GM18861 (cell line): ENCODE data around the gene REPS1.
"Not testable (repeated sequence)": the region's sequence is repeated elsewhere in the genome, so short reads cannot be mapped to it uniquely, and the experiment has no call there.

Source experiments
- ATAC-seq: cut with Tn5 transposase; IDR thresholded peaks from one replicate; pipeline ENCODE4 v1.9.1; 2021; ENCODE audit not compliant: unreplicated experiment

REPS1 gene, protein sequence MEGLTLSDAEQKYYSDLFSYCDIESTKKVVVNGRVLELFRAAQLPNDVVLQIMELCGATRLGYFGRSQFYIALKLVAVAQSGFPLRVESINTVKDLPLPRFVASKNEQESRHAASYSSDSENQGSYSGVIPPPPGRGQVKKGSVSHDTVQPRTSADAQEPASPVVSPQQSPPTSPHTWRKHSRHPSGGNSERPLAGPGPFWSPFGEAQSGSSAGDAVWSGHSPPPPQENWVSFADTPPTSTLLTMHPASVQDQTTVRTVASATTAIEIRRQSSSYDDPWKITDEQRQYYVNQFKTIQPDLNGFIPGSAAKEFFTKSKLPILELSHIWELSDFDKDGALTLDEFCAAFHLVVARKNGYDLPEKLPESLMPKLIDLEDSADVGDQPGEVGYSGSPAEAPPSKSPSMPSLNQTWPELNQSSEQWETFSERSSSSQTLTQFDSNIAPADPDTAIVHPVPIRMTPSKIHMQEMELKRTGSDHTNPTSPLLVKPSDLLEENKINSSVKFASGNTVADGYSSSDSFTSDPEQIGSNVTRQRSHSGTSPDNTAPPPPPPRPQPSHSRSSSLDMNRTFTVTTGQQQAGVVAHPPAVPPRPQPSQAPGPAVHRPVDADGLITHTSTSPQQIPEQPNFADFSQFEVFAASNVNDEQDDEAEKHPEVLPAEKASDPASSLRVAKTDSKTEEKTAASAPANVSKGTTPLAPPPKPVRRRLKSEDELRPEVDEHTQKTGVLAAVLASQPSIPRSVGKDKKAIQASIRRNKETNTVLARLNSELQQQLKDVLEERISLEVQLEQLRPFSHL

DNA sequence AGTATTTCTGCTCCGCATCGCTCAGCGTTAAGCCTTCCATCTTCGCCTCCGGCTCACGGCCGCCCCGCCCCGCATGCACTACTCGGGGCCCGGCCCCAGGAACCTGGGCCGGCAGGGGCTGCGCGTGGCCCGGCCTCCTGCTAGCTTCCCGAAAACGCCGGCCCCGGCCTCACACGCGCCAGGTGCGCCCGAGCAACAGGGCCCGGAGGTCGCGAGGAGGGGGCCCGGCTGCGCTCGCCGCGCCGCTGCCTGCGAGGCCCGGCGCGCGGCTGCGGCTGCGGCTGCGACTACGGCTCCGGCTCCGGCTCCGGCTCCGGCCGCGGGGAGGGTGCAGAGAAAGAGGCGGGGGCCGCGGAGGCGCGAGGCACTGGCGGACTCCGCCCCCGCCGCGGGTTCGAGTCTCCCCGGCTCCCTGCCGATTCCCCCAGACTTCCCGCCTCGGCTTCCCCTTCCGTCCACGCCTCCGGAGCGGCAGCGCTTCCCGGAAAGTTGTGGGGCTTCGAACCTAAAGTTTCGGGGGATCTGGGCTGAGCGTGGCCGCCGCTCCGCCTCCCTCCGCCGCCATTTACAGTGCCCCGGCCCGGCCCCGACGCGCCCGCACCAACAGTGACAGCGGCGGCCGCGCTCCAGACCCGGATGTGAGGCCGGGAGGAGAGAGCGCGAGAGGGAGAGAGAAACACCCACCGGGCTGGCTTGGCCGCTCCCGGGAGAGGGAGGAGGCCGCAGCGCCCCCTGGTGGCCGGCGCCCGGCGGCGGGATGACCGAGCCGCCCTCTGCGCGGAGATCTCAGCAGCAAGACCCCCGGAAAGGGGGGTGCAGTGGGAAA is at the start of gene REPS1:
TSS of gene REPS1 (minus strand) at position 611 of the 826 bp plus-strand sequence. CDS start at position 40, 571 bp downstream.
- peak; percentile 85 for ATAC-seq

DNA sequence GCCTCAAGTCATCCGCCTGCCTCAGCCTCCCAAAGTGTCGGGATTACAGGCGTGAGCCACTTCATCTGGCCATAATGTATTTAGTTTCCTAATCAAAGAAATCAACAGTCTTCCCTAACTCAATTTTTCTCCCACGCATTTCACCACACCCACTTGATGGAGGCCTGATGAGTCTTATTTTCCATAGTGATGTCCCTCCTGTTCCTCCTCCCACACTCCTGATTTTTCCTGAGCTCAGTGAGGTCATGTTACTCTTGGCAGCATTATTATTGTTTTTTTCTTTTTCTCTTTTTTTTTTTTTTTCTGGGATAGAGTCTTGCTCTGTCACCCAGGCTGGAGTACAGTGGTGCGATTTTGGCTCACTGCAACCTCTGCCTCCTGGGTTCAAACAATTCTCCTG is 49.4 kb upstream of the REPS1 start:
- no peak for ATAC-seq

DNA sequence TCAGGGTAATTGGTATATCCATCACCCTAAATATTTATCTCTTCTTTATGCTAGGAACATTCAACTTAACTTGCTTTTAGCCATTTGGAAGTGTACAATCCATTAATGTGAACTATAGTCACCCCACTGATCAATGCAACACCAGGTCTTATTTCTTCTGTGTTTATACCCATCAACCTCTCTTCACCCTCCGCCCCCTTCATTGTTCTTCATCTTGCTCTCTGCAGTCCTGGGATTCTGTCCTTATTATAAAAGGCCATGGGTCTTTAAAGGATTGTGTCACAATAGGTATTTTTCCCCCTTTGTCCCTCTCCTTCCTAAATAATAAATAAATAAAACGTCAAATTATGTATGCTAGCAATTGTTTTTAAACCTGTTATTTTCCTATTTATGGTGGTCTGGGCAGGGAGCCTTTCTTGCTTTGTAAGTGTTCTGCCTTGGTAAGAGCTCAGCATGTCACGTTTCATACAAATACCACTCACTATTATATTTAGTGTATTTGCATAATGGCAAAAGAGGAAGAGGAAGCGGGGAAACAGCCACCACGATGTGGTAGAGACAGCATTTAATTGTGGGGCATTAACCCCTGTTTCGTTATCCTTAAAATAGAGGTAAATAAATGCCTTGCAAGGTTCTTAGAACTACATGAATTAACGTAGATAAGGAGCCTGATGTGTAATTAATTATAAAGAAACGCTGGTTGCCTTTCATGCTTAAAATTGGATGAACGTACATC is 42.3 kb upstream of the REPS1 start:
- peak; percentile 76 for ATAC-seq

DNA sequence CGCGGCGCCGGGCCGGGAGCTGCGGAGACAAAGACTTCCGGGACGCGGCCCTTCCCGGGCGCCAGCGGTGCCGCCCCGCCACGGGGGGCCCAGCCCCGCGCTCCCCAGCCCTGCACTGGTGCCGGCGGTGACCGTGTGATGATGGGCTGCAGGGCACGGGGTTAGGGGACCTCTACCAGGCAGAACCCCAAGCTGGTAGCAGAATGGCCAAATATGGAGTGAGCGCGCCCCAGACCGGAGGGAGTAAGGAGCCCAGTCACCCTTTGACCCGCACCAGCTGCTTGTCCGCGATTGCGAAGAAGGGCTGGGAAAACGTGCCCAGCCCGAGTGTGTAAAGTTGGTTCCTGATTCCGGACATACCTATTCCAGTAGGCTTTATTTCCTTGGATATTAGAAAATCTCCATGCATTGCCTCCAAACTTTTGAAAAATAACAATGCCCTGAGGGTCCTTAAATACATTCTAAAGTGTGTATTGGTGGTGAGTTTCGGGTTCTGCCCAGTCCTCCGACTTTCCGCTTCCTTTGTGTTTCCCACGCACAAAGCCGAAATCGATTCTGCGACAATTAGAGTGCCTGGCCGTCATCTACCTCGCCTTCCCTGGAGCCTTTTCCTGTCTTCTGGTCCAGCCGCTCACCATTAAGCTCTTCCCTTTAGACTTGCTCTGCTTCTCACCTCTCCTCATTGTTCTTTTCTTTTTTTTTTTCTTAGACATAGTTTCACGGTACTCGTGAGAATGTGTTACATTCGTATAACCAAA is 41.6 kb upstream of the REPS1 start:
- ATAC-seq, result peak; percentile 21

DNA sequence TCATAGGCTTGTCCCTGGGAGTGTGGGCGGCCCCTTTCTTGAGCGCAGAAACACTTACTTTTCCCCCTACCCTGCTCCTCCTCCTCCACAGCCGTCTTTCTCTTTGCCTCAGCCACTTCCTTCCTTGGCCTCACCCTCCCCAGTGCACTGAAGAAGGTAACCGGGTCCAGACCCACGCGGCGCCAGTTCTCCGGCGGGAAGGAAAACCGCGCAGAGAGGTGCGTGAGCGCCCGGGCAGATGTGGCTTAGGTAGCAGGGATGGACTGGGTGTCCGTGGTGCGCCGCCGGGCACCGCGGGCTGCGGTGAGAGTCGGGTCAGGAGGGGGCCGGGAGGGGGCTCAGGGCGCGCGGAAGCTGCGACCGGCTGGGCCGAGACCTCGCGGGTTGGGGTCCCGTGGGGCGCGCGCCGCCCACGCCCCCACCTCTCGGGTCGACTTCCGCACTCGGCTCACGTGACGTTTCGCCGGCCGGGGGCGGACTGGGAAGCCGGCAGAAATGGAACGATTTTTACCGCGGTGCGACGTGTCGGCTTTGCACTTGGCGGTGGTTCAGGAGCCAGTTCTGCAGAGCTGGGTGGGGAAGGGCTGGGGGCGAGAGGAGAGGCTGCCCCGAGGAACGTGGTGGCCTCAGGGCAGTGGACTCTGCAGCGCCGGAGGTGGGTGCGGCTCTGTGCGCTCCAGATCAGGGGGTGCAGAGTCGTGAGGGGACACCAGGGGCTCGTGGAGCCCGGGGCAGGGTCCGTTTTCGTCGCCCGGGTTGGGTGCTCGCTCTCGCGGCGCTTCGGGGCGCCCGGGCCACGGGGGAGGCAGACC is 40.8 kb upstream of the REPS1 start, which contains the start of gene ABRACL:
TSS of gene ABRACL (plus strand) at position 88 of the 812 bp plus-strand sequence. CDS start 5,416 bp downstream, outside the sequence.
- ATAC-seq, result peak; percentile 41

DNA sequence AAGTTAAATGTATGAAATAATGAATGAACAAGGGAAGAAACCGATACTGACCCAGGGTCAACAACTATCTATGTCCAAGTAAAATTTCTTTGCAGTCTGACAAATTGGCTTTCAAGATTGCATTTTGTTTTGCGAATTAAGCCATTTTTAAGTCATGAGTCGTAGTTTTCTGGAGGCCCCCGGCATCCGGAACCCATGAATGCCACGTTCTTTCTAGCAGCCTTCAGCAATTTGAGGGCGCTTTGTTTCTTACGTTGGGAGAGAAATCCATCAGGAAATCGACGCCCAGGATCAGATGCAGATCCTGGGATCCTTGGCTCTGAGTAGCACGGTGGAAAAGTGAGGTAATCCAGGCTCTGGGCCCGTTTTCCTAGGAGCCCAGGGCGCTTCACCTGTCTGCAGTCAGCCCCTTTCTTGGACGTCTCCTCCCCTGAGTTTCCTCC is 40.2 kb upstream of the REPS1 start:
- ATAC-seq, result no peak

DNA sequence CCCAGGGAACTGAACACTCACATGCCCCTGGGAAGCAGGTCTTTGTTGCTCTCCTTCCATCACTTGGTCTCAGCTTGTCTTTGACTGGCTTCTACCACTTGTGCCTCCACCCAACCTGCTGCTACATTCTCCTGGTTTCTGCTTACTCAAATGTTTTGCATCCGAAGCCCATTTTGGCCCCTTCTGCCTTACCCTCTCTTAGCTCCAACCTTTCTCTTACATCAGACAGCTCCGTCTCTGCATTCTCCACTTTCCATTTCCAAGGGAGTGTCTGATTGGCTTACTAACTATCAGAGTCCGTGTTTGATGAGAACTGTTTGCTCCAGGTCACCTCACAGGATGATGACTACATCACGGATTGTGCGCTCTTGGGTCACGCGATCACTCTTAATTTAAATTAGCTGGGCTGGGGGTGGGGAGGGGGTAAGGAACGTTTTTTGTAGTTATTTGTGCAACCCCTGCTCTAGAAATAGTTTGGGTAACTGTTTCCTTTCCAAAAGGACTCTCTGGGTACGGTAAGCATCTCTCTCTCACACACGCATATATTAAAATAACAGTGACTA is 39.6 kb upstream of the REPS1 start:
- ATAC-seq, result no peak

DNA sequence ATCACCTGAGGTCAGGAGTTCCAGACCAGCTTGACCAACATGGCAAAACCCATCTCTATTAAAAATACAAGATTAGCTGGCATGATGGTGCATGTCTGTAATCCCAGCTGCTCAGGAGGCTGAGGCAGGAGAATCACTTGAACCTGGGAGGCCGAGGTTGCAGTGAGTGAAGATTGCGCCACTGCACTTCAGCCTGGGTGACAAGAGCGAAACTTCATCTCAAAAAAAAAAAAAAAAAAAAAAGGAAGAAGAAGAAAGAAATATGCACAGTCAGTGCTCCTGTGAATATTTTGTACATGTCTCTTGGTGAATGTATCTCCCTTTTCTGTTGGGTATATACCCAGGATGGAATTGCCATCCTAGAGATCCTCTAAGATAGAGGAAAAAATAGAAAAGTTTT is 37.4 kb upstream of the REPS1 start:
- ATAC-seq, result not testable (repeated sequence)

DNA sequence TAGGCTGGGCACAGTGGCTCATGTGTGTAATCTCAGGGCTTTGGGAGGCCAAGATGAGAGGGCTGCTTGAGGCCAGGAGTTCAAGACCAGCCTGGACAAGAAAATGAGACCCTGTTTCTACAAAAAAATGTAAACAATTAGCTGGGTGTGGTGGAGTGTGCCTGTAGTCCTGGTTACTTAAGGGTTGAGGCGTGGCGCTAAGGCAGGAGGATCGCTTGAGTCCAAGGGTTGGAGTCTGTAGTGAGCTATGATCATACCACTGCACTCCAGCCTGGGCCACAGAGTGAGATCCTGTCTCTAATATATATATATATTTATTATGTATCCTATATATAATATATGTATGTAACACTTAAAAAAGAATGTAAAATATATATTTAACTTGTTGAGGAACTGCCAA is 32.6 kb upstream of the REPS1 start:
- ATAC-seq, result no peak

DNA sequence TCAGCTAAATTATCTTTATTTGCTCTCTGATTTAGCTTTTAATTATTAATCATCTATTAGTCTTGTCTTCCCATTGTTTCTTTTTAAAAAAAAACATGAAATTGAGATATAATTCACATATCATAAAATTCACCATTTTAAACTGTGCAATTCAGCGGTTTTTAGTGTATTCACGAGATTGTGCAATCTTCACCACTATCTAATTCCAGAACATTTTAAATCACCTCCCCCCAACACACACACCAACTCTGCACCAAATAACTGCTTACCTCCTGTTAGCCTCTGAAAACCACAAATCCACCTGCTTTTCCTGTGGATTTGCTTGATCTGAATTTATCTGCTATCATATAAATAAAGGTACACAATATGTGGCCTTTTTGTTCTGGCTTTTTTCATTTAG is 31.7 kb upstream of the REPS1 start:
- no peak for ATAC-seq

DNA sequence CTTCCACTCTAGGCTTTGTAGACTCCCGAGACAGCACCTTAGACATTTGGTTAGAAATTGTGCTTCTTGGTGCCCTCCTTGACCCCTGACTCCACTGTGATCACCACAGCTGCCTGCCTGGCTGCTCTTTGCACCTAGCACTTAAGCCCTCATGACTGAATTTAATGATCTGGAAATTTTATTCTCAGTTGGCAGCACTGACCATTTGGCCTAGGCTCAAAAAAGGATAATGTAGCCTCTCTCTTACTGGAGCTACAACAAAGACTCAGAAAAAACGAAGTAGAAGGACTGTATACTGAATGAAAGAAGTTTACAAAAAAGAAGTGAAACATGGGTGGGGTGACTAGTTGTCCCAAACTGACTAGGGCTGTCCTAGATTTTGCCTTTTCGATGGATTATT is 29.2 kb upstream of the REPS1 start:
- no peak for ATAC-seq

DNA sequence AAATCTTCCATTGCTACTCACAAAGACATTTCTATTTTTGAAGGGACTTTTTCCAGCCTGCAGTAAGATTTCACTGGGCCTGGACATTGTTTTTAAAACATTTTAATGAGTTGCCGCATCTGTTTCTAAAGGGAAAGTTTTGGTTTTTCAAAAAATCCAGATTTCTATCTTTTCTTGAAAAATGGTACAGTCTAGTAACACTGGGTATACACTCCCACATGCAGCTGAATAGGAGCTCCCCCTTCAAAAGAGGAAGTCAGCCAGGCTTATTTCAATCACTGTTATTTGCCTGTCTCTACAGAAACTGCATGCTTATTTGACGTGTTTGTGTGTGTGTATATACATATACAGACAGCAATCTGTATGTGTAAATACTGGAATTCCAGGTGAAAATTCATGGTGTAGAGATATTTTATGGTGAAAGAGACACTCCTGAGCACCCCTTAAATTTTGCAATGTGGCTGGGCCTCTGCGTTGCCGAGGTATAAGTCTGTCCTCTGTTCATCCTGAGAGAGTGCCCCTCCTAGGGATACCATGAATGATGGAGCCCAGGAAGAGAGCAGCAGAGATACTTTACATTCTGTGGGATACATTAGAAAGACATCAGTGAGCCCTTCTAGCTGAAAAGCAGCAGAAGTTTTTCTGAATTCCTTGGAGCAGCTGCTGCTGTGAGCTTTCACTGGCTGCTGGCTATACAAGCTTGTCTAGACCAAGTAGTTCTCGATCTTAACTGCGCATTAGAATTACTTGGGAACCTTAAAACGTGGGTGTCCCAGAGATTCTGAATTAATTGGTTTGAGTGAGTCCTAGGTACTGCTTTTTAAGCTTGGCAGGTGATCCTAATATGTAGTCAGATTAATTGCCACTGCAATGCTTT is 28.5 kb upstream of the REPS1 start:
- peak; percentile 80 for ATAC-seq

DNA sequence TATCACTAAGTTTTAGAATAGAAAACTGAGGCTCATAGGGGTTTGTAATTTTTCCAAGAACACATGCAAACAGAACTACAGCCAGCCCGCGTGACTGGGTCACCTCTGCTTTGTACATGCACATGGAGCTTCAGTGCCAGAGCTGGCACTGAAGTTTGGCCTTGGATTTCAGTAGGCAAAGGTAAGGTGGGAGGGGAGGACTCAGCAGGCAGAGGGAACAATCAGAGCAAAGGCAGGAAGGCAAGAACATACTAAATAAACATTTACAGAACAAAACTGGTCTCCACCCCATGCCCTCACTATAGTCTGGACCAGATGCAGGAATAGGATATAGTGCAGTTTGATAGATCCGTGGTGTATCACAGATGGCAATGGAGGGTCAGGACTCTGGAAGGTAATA is 26.9 kb upstream of the REPS1 start:
- ATAC-seq, result no peak

DNA sequence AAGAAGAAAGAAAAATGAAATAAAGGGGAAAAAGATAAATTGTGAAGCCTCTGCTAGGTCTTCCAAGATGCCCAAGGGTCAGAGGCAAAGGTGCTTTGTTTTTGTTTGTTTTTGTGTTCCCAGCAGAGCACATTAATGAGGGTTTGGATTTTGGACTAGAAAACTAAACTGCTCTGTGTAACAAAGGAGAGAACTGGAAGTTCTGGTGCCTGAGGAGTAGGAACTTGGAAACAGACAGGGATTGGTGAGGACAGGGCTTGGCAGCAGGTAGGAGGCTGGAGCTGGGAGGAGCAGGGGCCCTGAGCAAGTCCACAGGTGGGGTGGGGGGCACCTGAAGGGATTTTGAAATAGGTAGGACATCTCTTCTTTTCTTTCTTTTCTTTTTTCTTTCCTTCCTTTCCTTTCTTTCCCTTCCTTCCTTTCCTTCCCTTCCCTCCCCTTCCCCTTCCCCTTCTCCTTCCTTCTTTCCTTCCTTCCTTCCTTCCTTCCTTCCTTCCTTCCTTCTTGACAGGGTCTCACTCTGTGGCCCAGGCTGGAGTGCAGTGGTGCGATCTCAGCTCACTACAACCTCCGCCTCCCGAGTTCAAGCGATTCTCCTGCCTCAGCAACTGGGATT is 25.2 kb upstream of the REPS1 start:
- no peak for ATAC-seq

DNA sequence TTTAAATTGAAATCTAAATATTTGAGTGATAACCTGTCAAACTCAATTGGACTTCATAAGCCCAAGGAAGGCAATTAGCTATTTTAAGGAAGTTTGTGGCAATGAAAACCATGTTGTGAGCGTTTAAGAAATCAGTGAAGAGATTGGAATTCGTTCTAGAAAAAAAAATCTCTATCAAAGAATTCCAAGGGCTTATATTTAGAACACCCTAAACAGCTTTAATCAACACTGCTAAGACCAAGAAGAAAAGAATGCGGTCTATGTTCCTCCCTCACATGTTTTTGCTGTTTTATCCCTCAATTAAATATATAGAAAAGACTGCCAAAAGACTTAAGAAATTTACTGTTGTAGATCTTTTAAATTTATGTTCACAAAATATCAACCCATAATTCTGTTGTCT is 23.9 kb upstream of the REPS1 start:
- no peak for ATAC-seq

DNA sequence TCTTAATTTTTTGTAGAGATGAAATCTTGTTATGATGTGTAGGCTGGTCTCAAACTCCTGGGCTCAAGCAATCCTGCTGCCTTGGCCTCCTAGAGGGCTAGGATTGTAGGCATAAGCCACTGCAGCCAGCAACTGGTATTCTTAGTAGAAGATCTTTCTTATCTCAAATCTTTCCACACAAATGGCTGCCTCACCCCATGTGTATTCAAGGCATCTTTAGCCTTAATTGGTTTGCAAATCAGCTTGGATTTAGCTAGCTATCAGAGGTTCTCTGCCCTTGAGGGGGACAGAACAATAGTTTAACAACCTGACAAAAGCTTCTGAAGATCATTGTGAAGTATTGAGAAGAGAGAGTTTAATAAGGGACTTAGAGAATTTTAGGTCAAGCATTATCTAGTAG is 22.6 kb upstream of the REPS1 start:
- no peak for ATAC-seq

DNA sequence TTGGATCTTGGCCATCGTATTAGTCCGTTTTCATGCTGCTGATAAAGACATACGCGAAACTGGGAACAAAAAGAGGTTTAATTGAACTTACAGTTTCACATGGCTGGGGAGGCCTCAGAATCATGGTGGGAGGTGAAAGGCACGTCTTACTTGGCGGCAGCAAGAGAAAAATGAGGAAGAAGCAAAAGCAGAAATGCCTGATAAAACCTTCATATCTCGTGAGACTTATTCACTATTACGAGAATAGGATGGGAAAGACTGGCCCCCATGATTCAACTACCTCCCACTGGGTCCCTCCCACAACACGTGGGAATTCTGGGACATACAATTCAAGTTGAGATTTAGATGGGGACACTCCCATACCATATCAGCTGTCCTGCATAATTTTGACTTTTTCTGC is 20.1 kb upstream of the REPS1 start:
- ATAC-seq, result no peak
